OCI-LY7 (cell line): ENCODE data around the gene FOS. TPM values are rescaled to one million over a fixed set of nuclear protein-coding genes. Genes with fewer than 3 reads are reported as not detected.

Source experiments
- BruUV-seq: library from RNA; stranded (reverse); fragments of 400-500 nt; replicated peaks from 2 replicates; lab custom pipeline; 2021; lab: Mats Ljungman, UMichigan
- CTCF ChIA-PET: fragments of 300-600 bp; sonication (Branson Sonifier 250); formaldehyde crosslinking; loops from one replicate; lab custom pipeline; 2022; ENCODE audit warnings: antibody characterized with exemption; ENCODE audit not compliant: unreplicated experiment; lab: Charles Lee
- POLR2A ChIA-PET: fragments of 300-600 bp; sonication (Branson Sonifier 250); formaldehyde crosslinking; loops from one replicate; lab custom pipeline; 2022; ENCODE audit warnings: antibody characterized with exemption; lab: Charles Lee
- DNase-seq: peaks from one replicate; pipeline ENCODE4 v3.0.0-alpha.2; 2015; ENCODE audit warnings: low spot score
- H2AFZ ChIP-seq: fragments of 200-600 bp; sonication (generic), shearing (Covaris generic); 2 replicates; pipeline ENCODE4 v1.6.1; 2014; ENCODE audit warnings: mild to moderate bottlenecking, antibody characterized with exemption, low read length, moderate library complexity
- H3K27ac ChIP-seq: fragments of 200-600 bp; sonication (generic); 2 replicates; pipeline ENCODE4 v1.5.1; 2014; ENCODE audit warnings: mixed run types, low read depth, mild to moderate bottlenecking, moderate library complexity, low read length, inconsistent platforms; ENCODE audit not compliant: poor library complexity, severe bottlenecking
- H3K36me3 ChIP-seq: fragments of 200-600 bp; sonication (generic); 2 replicates; pipeline ENCODE4 v1.6.1; 2014; ENCODE audit warnings: mild to moderate bottlenecking, antibody characterized with exemption, low read length, moderate library complexity, mixed read lengths; ENCODE audit not compliant: insufficient read depth
- H3K4me1 ChIP-seq: fragments of 200-600 bp; sonication (generic); 2 replicates; pipeline ENCODE4 v1.5.1; 2014; ENCODE audit warnings: mild to moderate bottlenecking, low read length; ENCODE audit not compliant: insufficient read depth, poor library complexity, severe bottlenecking
- H3K4me2 ChIP-seq: fragments of 200-600 bp; sonication (generic); 2 replicates; pipeline ENCODE4 v1.6.1; 2014; ENCODE audit warnings: mild to moderate bottlenecking, low read length
- H3K4me3 ChIP-seq: fragments of 200-600 bp; sonication (generic); 2 replicates; pipeline ENCODE4 v1.5.1; 2014; ENCODE audit warnings: mild to moderate bottlenecking, low read depth, low read length; ENCODE audit not compliant: poor library complexity, severe bottlenecking
- H3K79me2 ChIP-seq: fragments of 200-600 bp; sonication (generic); 2 replicates; pipeline ENCODE4 v1.6.1; 2016; ENCODE audit warnings: low read depth, mild to moderate bottlenecking, low read length, moderate library complexity, mixed read lengths; ENCODE audit not compliant: insufficient read depth
- H3K9me2 ChIP-seq: fragments of 200-600 bp; sonication (generic); 2 replicates; pipeline ENCODE4 v1.6.1; 2016; ENCODE audit warnings: mild to moderate bottlenecking, low read length, mixed read lengths; ENCODE audit not compliant: insufficient read depth
- H3K9me3 ChIP-seq: fragments of 200-600 bp; sonication (generic); 2 replicates; pipeline ENCODE4 v1.6.1; 2014; ENCODE audit warnings: mild to moderate bottlenecking, mixed run types, low read length, mixed read lengths
- H4K20me1 ChIP-seq: fragments of 200-600 bp; sonication (generic); 2 replicates; pipeline ENCODE4 v1.6.1; 2014; ENCODE audit warnings: mild to moderate bottlenecking, antibody characterized with exemption, low read length, moderate library complexity, mixed read lengths; ENCODE audit not compliant: insufficient read depth
- CTCF ChIP-seq: fragments of 200-600 bp; sonication (generic); conservative IDR thresholded peaks from 2 replicates; pipeline ENCODE4 v1.5.1; 2014; ENCODE audit warnings: mild to moderate bottlenecking, antibody characterized with exemption, low read length, moderate library complexity, mixed read lengths
- EZH2phosphoT487 ChIP-seq: fragments of 200-600 bp; sonication (generic); IDR thresholded peaks from 2 replicates; pipeline ENCODE4 v1.6.1; 2018; ENCODE audit warnings: low read depth, borderline replicate concordance, mild to moderate bottlenecking, mixed run types, antibody characterized with exemption, low read length, moderate library complexity, mixed read lengths
- intact Hi-C: fragments of 100-400 bp; cut with micrococcal nuclease; formaldehyde crosslinking; loops from one replicate; pipeline ENCODE4 v1.10.0; 2022; ENCODE audit not compliant: unreplicated experiment
- total RNA-seq, 2 experiments: library from RNA; depleted of rRNA in 1 of 2; stranded (reverse); fragments of >200 nt in 1 of 2; shearing (Covaris generic) in 1 of 2; gene quantifications; 2 replicates each; pipeline ENCODE4 v1.2.3, GENCODE V29; 2014 to 2022

Gene FOS
- total RNA-seq, 2 experiments from 2014 or later, result 3.3 to 16.9 TPM

- Histone ChIP-seq H3K27ac (no peak overlapping the region), H3K4me2 (no peak overlapping the region), H3K9me3 (no peaks in the 10 kb centered on the region), H3K4me1 (peaks cover 27% of the 10 kb centered on the region), H3K9me2 (no peaks in the 10 kb centered on the region), H3K36me3 (no peaks in the 10 kb centered on the region), H3K79me2 (no peaks in the 10 kb centered on the region), H2AFZ (no peak overlapping the region), H4K20me1 (no peaks in the 10 kb centered on the region), H3K4me3 (no peak overlapping the region)
- TF ChIP-seq EZH2phosphoT487 (no peak), CTCF (no peak)
- ChIA-PET CTCF (no interaction called here), POLR2A (interaction anchor here (0.7 kb wide), 1 partner anchor 64 kb away, joined by 3 read pairs; no protein-coding TSS in a partner anchor)
- BruUV-seq, result no TSS peak
- intact Hi-C loops, result loop anchor here (2.0 kb wide), 1 partner anchor 121 kb away; the partner anchor contains the start of gene TMED10
- DNase-seq, result no peak
Measured at GRCh38 chr14:75297411-75298040, 18.9 kb downstream of the FOS start.

GRCh38 chr14:75298187-75298965 lies 19.7 kb downstream of the FOS start:
- no peaks in the 10 kb centered on the region for H3K36me3 ChIP-seq
- no peaks in the 10 kb centered on the region for H3K9me3 ChIP-seq
- no peaks in the 10 kb centered on the region for H4K20me1 ChIP-seq
- POLR2A ChIA-PET, result interaction anchor here (0.6 to 0.7 kb wide), 4 partner anchors 65 to 222 kb away, joined by 3 to 6 read pairs (median 3); no protein-coding TSS in a partner anchor
- no peaks in the 10 kb centered on the region for H3K79me2 ChIP-seq
- H2AFZ ChIP-seq, result no peak overlapping the region
- H3K4me1 ChIP-seq, result peaks cover 29% of the 10 kb centered on the region
- DNase-seq, result no peak
- CTCF ChIA-PET, result interaction anchor here (0.6 to 0.9 kb wide), 2 partner anchors 40 to 160 kb away, joined by 3 to 4 read pairs; no protein-coding TSS in a partner anchor
- no peak overlapping the region for H3K4me2 ChIP-seq
- H3K9me2 ChIP-seq, result no peaks in the 10 kb centered on the region
- intact Hi-C loops, result no loop called here
- no peak overlapping the region for H3K4me3 ChIP-seq
- no peak for TF ChIP-seq EZH2phosphoT487
- no peak for TF ChIP-seq CTCF
- BruUV-seq, result no TSS peak
- no peak overlapping the region for H3K27ac ChIP-seq
